Stomach smooth muscle (tissue), 2 donors: ENCODE results near the gene INPP5K.

Source experiments
- H3K27ac ChIP-seq: one replicate; pipeline ENCODE4 v1.7.0; 2013; ENCODE audit warnings: mild to moderate bottlenecking, low read length, inconsistent platforms
- H3K27me3 ChIP-seq, 2 donors: one replicate each; pipeline ENCODE4 v1.7.0; 2013; ENCODE audit warnings: low read length in 2 of 2; ENCODE audit not compliant: insufficient read depth in 2 of 2, control insufficient read depth in 1 of 2
- H3K36me3 ChIP-seq, 2 donors: one replicate each; pipeline ENCODE4 v1.7.0; 2013; ENCODE audit warnings: low read length in 2 of 2; ENCODE audit not compliant: control insufficient read depth in 2 of 2, insufficient read depth in 2 of 2
- H3K4me1 ChIP-seq: one replicate; pipeline ENCODE4 v1.7.0; 2013; ENCODE audit warnings: low read length; ENCODE audit not compliant: control insufficient read depth, insufficient read depth
- H3K4me3 ChIP-seq, 2 donors: one replicate each; pipeline ENCODE4 v1.7.0; 2013; ENCODE audit warnings: low read length in 2 of 2
- H3K9ac ChIP-seq, 2 donors: one replicate each; pipeline ENCODE4 v1.7.0; 2013; ENCODE audit warnings: low read length in 2 of 2, mild to moderate bottlenecking in 1 of 2
- H3K9me3 ChIP-seq, 2 donors: one replicate each; pipeline ENCODE4 v1.7.0; 2013; ENCODE audit warnings: low read length in 2 of 2; ENCODE audit not compliant: control insufficient read depth in 2 of 2
- donor health status: healthy.
- donor health status: Pancreatic carcinoma.

The INPP5K gene

GRCh38 chr17:1558401-1558800 lies 42.0 kb upstream of the INPP5K start:
- H3K36me3 ChIP-seq, result peaks cover 0 to 7% of the 10 kb centered on the region in 2 donors
- H3K9me3 ChIP-seq, result no peaks in the 10 kb centered on the region
- H3K4me1 ChIP-seq, result peaks cover 44% of the 10 kb centered on the region
- no peak overlapping the region for H3K27ac ChIP-seq
- no peak overlapping the region for H3K9ac ChIP-seq
- H3K27me3 ChIP-seq, result no peaks in the 10 kb centered on the region
- no peak overlapping the region for H3K4me3 ChIP-seq

DNA sequence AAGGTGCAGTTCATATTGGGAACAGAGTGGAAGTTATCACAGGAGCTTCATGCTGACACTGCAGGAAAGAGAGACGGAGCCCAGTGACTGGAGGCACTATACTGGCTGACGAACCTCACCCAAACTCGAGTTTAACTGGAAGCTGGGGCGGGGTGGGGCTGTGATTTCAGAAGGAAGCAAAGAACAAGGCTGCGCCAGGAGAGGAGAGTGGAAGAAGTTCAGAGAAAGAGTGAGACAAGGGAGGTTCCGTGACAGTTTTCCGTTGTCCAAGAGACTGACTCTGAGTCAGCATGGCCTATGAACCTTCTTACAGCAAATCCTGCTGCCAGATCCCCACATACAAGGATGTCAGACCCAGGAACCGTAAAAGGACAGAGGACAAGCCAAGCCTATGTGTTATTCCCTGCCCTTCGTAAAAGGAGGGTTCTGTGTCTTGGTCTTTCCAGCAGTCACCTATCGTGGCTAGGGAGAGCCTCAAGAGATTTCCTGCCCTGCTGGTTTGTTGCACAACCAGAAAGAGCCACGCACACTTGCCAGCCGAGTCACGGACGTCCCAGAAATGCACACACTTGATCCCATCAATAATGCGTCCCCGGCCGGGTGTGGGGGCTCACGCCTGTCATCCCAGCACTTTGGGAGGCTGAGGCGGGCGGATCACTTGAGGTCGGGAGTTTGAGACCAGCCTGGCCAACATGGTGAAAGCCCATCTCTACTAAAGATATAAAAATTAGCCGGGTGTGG lies 41.1 kb upstream of the INPP5K start:
- Histone ChIP-seq H3K4me1 (peaks cover 43% of the 10 kb centered on the region), H3K27ac (no peak overlapping the region)

GRCh38 chr17:1555651-1556471 lies 39.4 kb upstream of the INPP5K start:
- Histone ChIP-seq H3K36me3 (peaks cover 11 to 14% of the 10 kb centered on the region in 2 donors), H3K4me1 (peaks cover 34% of the 10 kb centered on the region), H3K9ac (no peak overlapping the region), H3K27me3 (no peaks in the 10 kb centered on the region), H3K4me3 (no peak overlapping the region), H3K9me3 (no peaks in the 10 kb centered on the region), H3K27ac (no peak overlapping the region)

More for the DNA sequence above, 41.1 kb upstream of the INPP5K start:
- Histone ChIP-seq H3K9ac (no peak overlapping the region), H3K4me3 (no peak overlapping the region), H3K27me3 (no peaks in the 10 kb centered on the region), H3K36me3 (peaks cover 6 to 7% of the 10 kb centered on the region in 2 donors), H3K9me3 (no peaks in the 10 kb centered on the region)

GRCh38 chr17:1554751-1555540 lies 38.5 kb upstream of the INPP5K start:
- no peaks in the 10 kb centered on the region for H3K9me3 ChIP-seq
- no peaks in the 10 kb centered on the region for H3K27me3 ChIP-seq
- no peak overlapping the region for H3K4me3 ChIP-seq
- H3K36me3 ChIP-seq, result peaks cover 20 to 23% of the 10 kb centered on the region in 2 donors
- H3K9ac ChIP-seq, result peak overlapping the region in 1 of 2 donors; percentile 2
- H3K27ac ChIP-seq, result no peak overlapping the region
- H3K4me1 ChIP-seq, result peaks cover 26% of the 10 kb centered on the region

GRCh38 chr17:1553354-1554266 lies 37.2 kb upstream of the INPP5K start:
- Histone ChIP-seq H3K4me3 (no peak overlapping the region), H3K27ac (peak overlapping the region; percentile 31), H3K27me3 (no peaks in the 10 kb centered on the region), H3K36me3 (peaks cover 22 to 25% of the 10 kb centered on the region in 2 donors), H3K9me3 (no peaks in the 10 kb centered on the region), H3K4me1 (peaks cover 22% of the 10 kb centered on the region), H3K9ac (peak overlapping the region in 1 of 2 donors; percentile 21)

DNA sequence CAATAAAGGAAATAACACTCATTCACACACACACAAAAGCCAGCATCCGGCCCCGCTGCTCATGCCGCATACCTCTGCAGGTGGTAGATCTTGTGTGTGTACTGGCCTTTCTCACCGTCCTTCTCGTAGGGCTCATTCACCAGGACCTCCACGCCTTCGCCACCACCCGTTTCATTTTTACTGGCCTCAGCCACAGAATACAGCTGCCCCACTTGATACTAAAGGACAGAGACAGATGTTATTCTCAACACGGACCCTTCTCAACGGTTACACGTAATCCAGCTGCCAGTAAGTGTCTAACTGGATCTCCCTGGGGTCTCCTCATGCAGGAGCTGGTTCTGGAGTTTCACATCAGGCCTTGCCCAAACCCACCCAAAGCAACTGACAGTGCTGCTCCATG lies 36.5 kb upstream of the INPP5K start:
- Histone ChIP-seq H3K4me1 (peaks cover 22% of the 10 kb centered on the region), H3K36me3 (peaks cover 24 to 28% of the 10 kb centered on the region in 2 donors), H3K27me3 (no peaks in the 10 kb centered on the region), H3K27ac (no peak overlapping the region), H3K9ac (no peak overlapping the region), H3K9me3 (no peaks in the 10 kb centered on the region), H3K4me3 (no peak overlapping the region)

- Histone ChIP-seq H3K27ac (no peak overlapping the region), H3K27me3 (no peaks in the 10 kb centered on the region), H3K9ac (no peak overlapping the region), H3K4me1 (peaks cover 22% of the 10 kb centered on the region), H3K4me3 (no peak overlapping the region), H3K9me3 (no peaks in the 10 kb centered on the region), H3K36me3 (peaks cover 24 to 28% of the 10 kb centered on the region in 2 donors)
These were observed 35.3 kb upstream of the INPP5K start for GRCh38 chr17:1551741-1552140.

DNA sequence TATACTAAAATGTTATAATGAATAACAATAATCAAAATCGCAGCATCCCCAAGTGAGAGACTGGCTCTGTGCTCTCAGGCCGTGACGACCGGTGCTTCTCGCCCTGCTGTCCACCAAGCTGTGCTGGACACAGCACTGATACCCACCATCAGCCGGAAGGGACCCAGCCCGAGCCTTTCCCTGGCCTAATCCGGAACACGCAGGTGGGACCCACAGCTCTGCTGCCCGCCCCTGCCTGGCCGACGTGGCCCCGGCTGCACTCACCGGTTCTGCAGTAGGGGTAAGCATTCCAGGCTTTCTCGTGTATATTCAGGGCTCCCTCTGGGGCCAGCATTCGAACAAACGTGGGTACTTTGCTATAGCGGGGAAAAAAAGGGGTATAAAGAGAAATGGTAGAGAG lies 31.6 kb upstream of the INPP5K start:
- H3K36me3 ChIP-seq, result peaks cover 34 to 36% of the 10 kb centered on the region in 2 donors
- no peak overlapping the region for H3K9ac ChIP-seq
- H3K4me1 ChIP-seq, result no peaks in the 10 kb centered on the region

GRCh38 chr17:1546292-1546922 lies 30.0 kb upstream of the INPP5K start:
- no peaks in the 10 kb centered on the region for H3K4me1 ChIP-seq
- no peak overlapping the region for H3K4me3 ChIP-seq
- no peak overlapping the region for H3K27ac ChIP-seq
- H3K9ac ChIP-seq, result peak overlapping the region in 1 of 2 donors; percentile 13
- H3K27me3 ChIP-seq, result no peaks in the 10 kb centered on the region
- H3K9me3 ChIP-seq, result no peaks in the 10 kb centered on the region
- peaks cover 33 to 38% of the 10 kb centered on the region in 2 donors for H3K36me3 ChIP-seq

More for the DNA sequence above, 31.6 kb upstream of the INPP5K start:
- Histone ChIP-seq H3K4me3 (no peak overlapping the region), H3K27me3 (no peaks in the 10 kb centered on the region), H3K27ac (no peak overlapping the region), H3K9me3 (no peaks in the 10 kb centered on the region)
